Lung microvascular endothelial cell (primary cell): ENCODE measurements around the gene FHDC1. TPM values are rescaled to one million over a fixed set of nuclear protein-coding genes. Genes with fewer than 3 reads are reported as not detected.
A peak's percentile ranks its signal among the peaks of the same experiment; 100 is the strongest.

Experiments
- DNase-seq, 2 donors: peaks; one replicate each; pipeline versions ENCODE4 v3.0.0 to v3.0.0-alpha.2; 2010; ENCODE audit warnings: low read depth in 2 of 2
- total RNA-seq: library from RNA; depleted of rRNA; stranded (reverse); fragments of >200 nt; gene quantifications from 2 replicates; pipeline ENCODE4 v1.2.1, GENCODE V29; 2014

The FHDC1 gene
- total RNA-seq, 1 donor from 2014 or later = 0.60 TPM

GRCh38 chr4:152976212-152976761, 40.2 kb downstream of the FHDC1 start:
- DNase-seq = no peak

GRCh38 chr4:152979731-152980330, 43.7 kb downstream of the FHDC1 start:
- DNase-seq = no peak

GRCh38 chr4:152981278-152981677, 45.2 kb downstream of the FHDC1 start:
- no peak for DNase-seq

GRCh38 chr4:152981842-152982241, 45.7 kb downstream of the FHDC1 start:
- no peak for DNase-seq

GRCh38 chr4:152983221-152983620, 47.1 kb downstream of the FHDC1 start:
- DNase-seq = no peak

- no peak for DNase-seq
Observed at GRCh38 chr4:152983774-152984411, 47.8 kb downstream of the FHDC1 start.

GRCh38 chr4:152988721-152989553, 52.8 kb downstream of the FHDC1 start:
- DNase-seq = no peak

- no peak for DNase-seq
Observed at GRCh38 chr4:152989554-152989970, 53.4 kb downstream of the FHDC1 start.

- DNase-seq = no peak
Observed at GRCh38 chr4:152990471-152991131, 54.5 kb downstream of the FHDC1 start.

GRCh38 chr4:152991398-152991797, 55.3 kb downstream of the FHDC1 start:
- no peak for DNase-seq

- DNase-seq = no peak
Observed at GRCh38 chr4:152992027-152992426, 55.9 kb downstream of the FHDC1 start.

- DNase-seq = no peak
Observed at GRCh38 chr4:152992466-152992865, 56.3 kb downstream of the FHDC1 start.

- DNase-seq = no peak
Observed at GRCh38 chr4:152994038-152994437, 57.9 kb downstream of the FHDC1 start.

- peak; percentile 21 to 31 for DNase-seq
Observed at GRCh38 chr4:152996111-152996571, 60.0 kb downstream of the FHDC1 start.

- DNase-seq = peak in 1 of 2 donors; percentile 42
Observed at GRCh38 chr4:152996672-152997071, 60.5 kb downstream of the FHDC1 start.

- no peak for DNase-seq
Observed at GRCh38 chr4:152997288-152997687, 61.2 kb downstream of the FHDC1 start.

- DNase-seq = no peak
Observed at GRCh38 chr4:152997771-152998487, 61.8 kb downstream of the FHDC1 start.

GRCh38 chr4:152998861-152999260, 62.7 kb downstream of the FHDC1 start:
- DNase-seq = no peak

- no peak for DNase-seq
Observed at GRCh38 chr4:152999346-153000075, 63.4 kb downstream of the FHDC1 start.

- DNase-seq = no peak
Observed at GRCh38 chr4:153000076-153000420, 63.9 kb downstream of the FHDC1 start.
